Gastrocnemius medialis (tissue), 4 donors: Measurements from ENCODE around the gene BIRC7.

Source experiments
- POLR2A ChIP-seq, 2 donors: fragments of 450-650 bp; IDR thresholded peaks; one replicate each; pipeline ENCODE4 v1.6.1; 2017; ENCODE audit warnings: antibody characterized with exemption in 2 of 2, mild to moderate bottlenecking in 2 of 2, moderate library complexity in 2 of 2
- TF ChIP-seq, protein P1 (sequence below), 5 experiments: fragments of 450-650 bp in 3 of 5; fragments of 200-600 bp in 2 of 5; sonication (generic) in 2 of 5; IDR thresholded peaks in 4 of 5; conservative IDR thresholded peaks in 1 of 5; 1 replicate in 4 of 5; 2 replicates in 1 of 5; pipeline ENCODE4 v1.5.1; 2016 to 2019; ENCODE audit warnings: antibody characterized with exemption in 5 of 5, mild to moderate bottlenecking in 3 of 5, moderate library complexity in 3 of 5

DNA sequence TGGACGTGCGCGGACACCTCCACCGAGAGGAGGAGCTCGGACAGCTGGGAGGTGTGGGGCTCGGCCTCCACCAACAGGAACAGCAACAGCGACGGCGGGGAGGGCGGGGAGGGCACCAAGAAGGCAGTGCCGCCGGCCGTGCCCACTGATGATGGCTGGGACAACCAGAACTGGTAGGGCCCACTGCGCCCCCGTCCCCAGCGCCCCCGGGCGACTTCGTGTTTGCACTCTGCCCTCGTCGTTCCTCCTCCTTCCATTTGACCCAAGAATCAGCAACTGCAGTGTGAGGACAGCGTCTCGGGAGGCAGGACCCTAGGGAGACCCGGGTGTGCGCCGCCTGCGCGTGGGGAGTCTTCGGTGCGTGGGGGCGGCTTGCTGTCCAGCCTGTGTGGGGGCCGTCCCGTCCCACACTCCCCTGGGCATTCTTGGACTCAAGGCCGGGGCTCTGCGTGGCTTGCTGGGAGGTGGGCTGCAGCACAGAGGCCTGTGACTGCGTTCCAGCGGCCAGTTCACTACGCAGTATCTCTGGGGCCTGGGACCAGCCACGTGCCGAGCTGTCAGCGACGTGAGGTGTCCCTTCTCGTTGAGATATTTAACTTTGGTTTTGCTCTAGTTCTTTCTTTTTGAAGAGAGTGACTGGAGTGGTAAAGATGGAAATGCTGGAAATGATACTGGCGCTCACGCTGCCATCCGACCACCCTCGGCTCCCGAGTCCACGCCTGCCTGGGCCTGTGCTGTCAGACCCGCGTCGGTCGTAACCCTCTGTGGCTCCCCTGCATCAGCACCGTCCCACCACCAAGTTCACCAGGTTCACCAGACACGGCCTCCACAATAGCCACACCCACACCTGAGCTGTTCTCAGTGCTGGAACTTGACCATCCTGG lies 52.2 kb downstream of the BIRC7 start:
- no peak for TF ChIP-seq POLR2A (IDR thresholded peaks at IDR 0.05)
- TF ChIP-seq, protein P1, sequence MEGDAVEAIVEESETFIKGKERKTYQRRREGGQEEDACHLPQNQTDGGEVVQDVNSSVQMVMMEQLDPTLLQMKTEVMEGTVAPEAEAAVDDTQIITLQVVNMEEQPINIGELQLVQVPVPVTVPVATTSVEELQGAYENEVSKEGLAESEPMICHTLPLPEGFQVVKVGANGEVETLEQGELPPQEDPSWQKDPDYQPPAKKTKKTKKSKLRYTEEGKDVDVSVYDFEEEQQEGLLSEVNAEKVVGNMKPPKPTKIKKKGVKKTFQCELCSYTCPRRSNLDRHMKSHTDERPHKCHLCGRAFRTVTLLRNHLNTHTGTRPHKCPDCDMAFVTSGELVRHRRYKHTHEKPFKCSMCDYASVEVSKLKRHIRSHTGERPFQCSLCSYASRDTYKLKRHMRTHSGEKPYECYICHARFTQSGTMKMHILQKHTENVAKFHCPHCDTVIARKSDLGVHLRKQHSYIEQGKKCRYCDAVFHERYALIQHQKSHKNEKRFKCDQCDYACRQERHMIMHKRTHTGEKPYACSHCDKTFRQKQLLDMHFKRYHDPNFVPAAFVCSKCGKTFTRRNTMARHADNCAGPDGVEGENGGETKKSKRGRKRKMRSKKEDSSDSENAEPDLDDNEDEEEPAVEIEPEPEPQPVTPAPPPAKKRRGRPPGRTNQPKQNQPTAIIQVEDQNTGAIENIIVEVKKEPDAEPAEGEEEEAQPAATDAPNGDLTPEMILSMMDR (IDR thresholded peaks at IDR 0.05 in 4 of 5, conservative IDR thresholded peaks at IDR 0.05 in 1 of 5), result no peak
